ENCODE measurements around the gene PON3. TPM values are rescaled to one million over a fixed set of nuclear protein-coding genes. Genes with fewer than 3 reads are reported as not detected.

Gene PON3
- total RNA-seq, 1 experiment from 2014 or later, result not detected

- TF ChIP-seq, protein P1, sequence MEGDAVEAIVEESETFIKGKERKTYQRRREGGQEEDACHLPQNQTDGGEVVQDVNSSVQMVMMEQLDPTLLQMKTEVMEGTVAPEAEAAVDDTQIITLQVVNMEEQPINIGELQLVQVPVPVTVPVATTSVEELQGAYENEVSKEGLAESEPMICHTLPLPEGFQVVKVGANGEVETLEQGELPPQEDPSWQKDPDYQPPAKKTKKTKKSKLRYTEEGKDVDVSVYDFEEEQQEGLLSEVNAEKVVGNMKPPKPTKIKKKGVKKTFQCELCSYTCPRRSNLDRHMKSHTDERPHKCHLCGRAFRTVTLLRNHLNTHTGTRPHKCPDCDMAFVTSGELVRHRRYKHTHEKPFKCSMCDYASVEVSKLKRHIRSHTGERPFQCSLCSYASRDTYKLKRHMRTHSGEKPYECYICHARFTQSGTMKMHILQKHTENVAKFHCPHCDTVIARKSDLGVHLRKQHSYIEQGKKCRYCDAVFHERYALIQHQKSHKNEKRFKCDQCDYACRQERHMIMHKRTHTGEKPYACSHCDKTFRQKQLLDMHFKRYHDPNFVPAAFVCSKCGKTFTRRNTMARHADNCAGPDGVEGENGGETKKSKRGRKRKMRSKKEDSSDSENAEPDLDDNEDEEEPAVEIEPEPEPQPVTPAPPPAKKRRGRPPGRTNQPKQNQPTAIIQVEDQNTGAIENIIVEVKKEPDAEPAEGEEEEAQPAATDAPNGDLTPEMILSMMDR (conservative IDR thresholded peaks at IDR 0.05; ENCODE audit: low read depth, low read length), result no peak
- TF ChIP-seq EZH2phosphoT487 (IDR thresholded peaks at IDR 0.05; ENCODE audit: borderline replicate concordance, low read length) (no peak), EZH2 (IDR thresholded peaks at IDR 0.05; ENCODE audit: low read length, unreplicated experiment) (no peak)
- no peak for DNase-seq
- no peak overlapping the region for H3K27ac ChIP-seq (ENCODE audit: low read length)
- H3K27me3 ChIP-seq (ENCODE audit: low read length), result no peaks in the 10 kb centered on the region
- H3K4me2 ChIP-seq (ENCODE audit: low read length), result no peak overlapping the region
- H3K9me3 ChIP-seq (ENCODE audit: low read length), result no peaks in the 10 kb centered on the region
- intact Hi-C loops (cut with micrococcal nuclease), result no loop called here
- CTCF ChIA-PET, result no interaction called here
- no peak overlapping the region for H3K9ac ChIP-seq (ENCODE audit: low read length)
- no peaks in the 10 kb centered on the region for H4K20me1 ChIP-seq (ENCODE audit: low read length)
- BruUV-seq (replicated peaks), result no TSS peak
- no peak overlapping the region for H3K4me3 ChIP-seq (ENCODE audit: low read length)
- POLR2A ChIA-PET (ENCODE audit: unreplicated experiment), result no interaction called here
- no peaks in the 10 kb centered on the region for H3F3A ChIP-seq (ENCODE audit: low read length, unreplicated experiment)
- H3K9me2 ChIP-seq (replicated peaks; ENCODE audit: low read length), result no peaks in the 10 kb centered on the region
- ATAC-seq, result no peak
- no peaks in the 10 kb centered on the region for H3K4me1 ChIP-seq (ENCODE audit: insufficient read depth, low read length)
- H2AFZ ChIP-seq (ENCODE audit: low read length), result no peak overlapping the region
- peaks cover 2% of the 10 kb centered on the region; the same call in 1 of the 2 replicates for H3K36me3 ChIP-seq (ENCODE audit: low read depth, low read length)
- H3K79me2 ChIP-seq (ENCODE audit: low read length), result no peaks in the 10 kb centered on the region
These were observed 15.5 kb upstream of the PON3 start for GRCh38 chr7:95411666-95412065.

GRCh38 chr7:95411036-95411435 is 14.9 kb upstream of the PON3 start:
- ATAC-seq (peak; percentile 64), DNase-seq (peak; percentile 23)
- Histone ChIP-seq H3K9ac (ENCODE audit: low read length) (no peak overlapping the region), H3K4me3 (ENCODE audit: low read length) (no peak overlapping the region), H3K36me3 (ENCODE audit: low read depth, low read length) (peaks cover 2% of the 10 kb centered on the region; the same call in 1 of the 2 replicates), H3K27me3 (ENCODE audit: low read length) (no peaks in the 10 kb centered on the region), H3K9me3 (ENCODE audit: low read length) (no peaks in the 10 kb centered on the region), H3K4me2 (ENCODE audit: low read length) (no peak overlapping the region), H3K79me2 (ENCODE audit: low read length) (no peaks in the 10 kb centered on the region), H3K4me1 (ENCODE audit: insufficient read depth, low read length) (no peaks in the 10 kb centered on the region), H3K27ac (ENCODE audit: low read length) (no peak overlapping the region), H4K20me1 (ENCODE audit: low read length) (no peaks in the 10 kb centered on the region), H2AFZ (ENCODE audit: low read length) (no peak overlapping the region), H3F3A (ENCODE audit: low read length, unreplicated experiment) (no peaks in the 10 kb centered on the region), H3K9me2 (replicated peaks; ENCODE audit: low read length) (no peaks in the 10 kb centered on the region)
- TF ChIP-seq, protein P1 (conservative IDR thresholded peaks at IDR 0.05; ENCODE audit: low read depth, low read length), result no peak
- TF ChIP-seq EZH2phosphoT487 (IDR thresholded peaks at IDR 0.05; ENCODE audit: borderline replicate concordance, low read length) (no peak), EZH2 (IDR thresholded peaks at IDR 0.05; ENCODE audit: low read length, unreplicated experiment) (no peak)
- intact Hi-C loops (cut with micrococcal nuclease), result no loop called here
- CTCF ChIA-PET, result interaction anchor here (0.6 kb wide), 1 partner anchor 164 kb away, joined by 3 read pairs; no protein-coding TSS in a partner anchor
- POLR2A ChIA-PET (ENCODE audit: unreplicated experiment), result no interaction called here
- BruUV-seq (replicated peaks), result no TSS peak

DNA sequence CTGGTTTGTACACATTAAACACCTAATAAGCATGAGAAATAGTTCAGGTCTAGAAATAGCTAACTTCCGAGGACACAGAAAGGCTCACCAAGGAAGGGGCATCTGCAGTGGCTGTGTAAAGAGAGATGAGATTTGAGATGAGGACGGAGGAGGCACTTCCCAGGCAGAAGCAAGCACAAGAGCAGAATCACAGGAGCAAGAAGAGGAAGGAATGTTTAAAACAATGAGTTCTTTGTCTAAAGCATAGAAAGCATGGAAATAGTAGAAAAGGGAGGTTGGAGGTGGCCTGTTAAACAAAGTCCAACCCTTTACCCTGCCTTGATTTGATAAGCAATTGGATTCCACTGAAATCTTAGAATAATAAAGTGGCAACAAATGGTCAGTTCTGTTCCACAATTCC is 11.6 kb upstream of the PON3 start:
- BruUV-seq (replicated peaks), result no TSS peak
- Histone ChIP-seq H4K20me1 (ENCODE audit: low read length) (no peaks in the 10 kb centered on the region), H3K9me2 (replicated peaks; ENCODE audit: low read length) (no peaks in the 10 kb centered on the region), H3K9me3 (ENCODE audit: low read length) (no peaks in the 10 kb centered on the region), H3K4me3 (ENCODE audit: low read length) (no peak overlapping the region), H3K27ac (ENCODE audit: low read length) (no peak overlapping the region), H3K36me3 (ENCODE audit: low read depth, low read length) (peaks cover 9% of the 10 kb centered on the region; the same call in 1 of the 2 replicates), H3K4me2 (ENCODE audit: low read length) (no peak overlapping the region), H3K79me2 (ENCODE audit: low read length) (no peaks in the 10 kb centered on the region), H3K27me3 (ENCODE audit: low read length) (no peaks in the 10 kb centered on the region), H2AFZ (ENCODE audit: low read length) (no peak overlapping the region), H3K9ac (ENCODE audit: low read length) (no peak overlapping the region), H3F3A (ENCODE audit: low read length, unreplicated experiment) (no peaks in the 10 kb centered on the region), H3K4me1 (ENCODE audit: insufficient read depth, low read length) (no peaks in the 10 kb centered on the region)
- ChIA-PET POLR2A (ENCODE audit: unreplicated experiment) (no interaction called here), CTCF (no interaction called here)
- intact Hi-C loops (cut with micrococcal nuclease), result no loop called here
- no peak for DNase-seq
- no peak for ATAC-seq
- TF ChIP-seq, protein P1 (conservative IDR thresholded peaks at IDR 0.05; ENCODE audit: low read depth, low read length), result no peak
- TF ChIP-seq EZH2 (IDR thresholded peaks at IDR 0.05; ENCODE audit: low read length, unreplicated experiment), result no peak
- TF ChIP-seq EZH2phosphoT487 (IDR thresholded peaks at IDR 0.05; ENCODE audit: borderline replicate concordance, low read length), result no peak
